HepG2 (cell line): ENCODE measurements around the gene MPV17L2. TPM values are rescaled to one million over a fixed set of nuclear protein-coding genes. Genes with fewer than 3 reads are reported as not detected.

Source experiments
- CHD4 ChIP-seq: fragments of 200-600 bp; sonication (generic); IDR thresholded peaks from 2 replicates; pipeline ENCODE4 v1.7.0; 2017; ENCODE audit warnings: mild to moderate bottlenecking, low read length, borderline replicate concordance
- ELF1 ChIP-seq: sonication (generic); formaldehyde crosslinking; IDR thresholded peaks from 2 replicates; pipeline ENCODE4 v1.4.0; 2020; ENCODE audit warnings: missing genetic modification reagents
- GATAD2A ChIP-seq: IDR thresholded peaks from 2 replicates; pipeline ENCODE4 v1.6.1; 2016
- GFI1 ChIP-seq: sonication (generic); formaldehyde crosslinking; IDR thresholded peaks from 2 replicates; pipeline ENCODE4 v1.5.0; 2020; ENCODE audit warnings: missing genetic modification reagents, mild to moderate bottlenecking, borderline replicate concordance
- HINFP ChIP-seq: sonication (generic); formaldehyde crosslinking; IDR thresholded peaks from 2 replicates; pipeline ENCODE4 v1.4.0; 2020; ENCODE audit warnings: low read depth, mild to moderate bottlenecking, missing genetic modification reagents
- JDP2 ChIP-seq: sonication (generic); formaldehyde crosslinking; IDR thresholded peaks from 2 replicates; pipeline ENCODE4 v1.8.1; 2022; ENCODE audit warnings: missing genetic modification reagents, borderline replicate concordance
- KDM5A ChIP-seq: fragments of 200-600 bp; sonication (generic); IDR thresholded peaks from 2 replicates; pipeline ENCODE4 v1.7.0; 2018; ENCODE audit warnings: antibody characterized with exemption, mild to moderate bottlenecking, low read length, borderline replicate concordance
- KLF13 ChIP-seq: sonication (generic); formaldehyde crosslinking; IDR thresholded peaks from 2 replicates; pipeline ENCODE4 v1.4.0; 2020; ENCODE audit warnings: mild to moderate bottlenecking, missing genetic modification reagents
- MTA1 ChIP-seq: sonication (generic); formaldehyde crosslinking; IDR thresholded peaks from 2 replicates; pipeline ENCODE4 v1.4.0; 2020; ENCODE audit warnings: missing genetic modification reagents, mild to moderate bottlenecking, borderline replicate concordance
- MYC ChIP-seq: sonication (generic); formaldehyde crosslinking; IDR thresholded peaks from 2 replicates; pipeline ENCODE4 v1.9.0; 2021; ENCODE audit warnings: missing genetic modification reagents, borderline replicate concordance
- NFYC ChIP-seq: IDR thresholded peaks from 2 replicates; pipeline ENCODE4 v1.6.1; 2016; ENCODE audit warnings: missing genetic modification reagents, missing compliant biosample characterization
- PAF1 ChIP-seq: IDR thresholded peaks from 2 replicates; pipeline ENCODE4 v1.6.1; 2016; ENCODE audit warnings: missing genetic modification reagents, missing compliant biosample characterization
- RFXAP ChIP-seq: sonication (generic); formaldehyde crosslinking; IDR thresholded peaks from 2 replicates; pipeline ENCODE4 v1.4.0; 2020; ENCODE audit warnings: missing genetic modification reagents, borderline replicate concordance
- RXRA ChIP-seq: sonication (generic); formaldehyde crosslinking; IDR thresholded peaks from 2 replicates; pipeline ENCODE4 v1.5.1; 2020; ENCODE audit warnings: missing genetic modification reagents
- SATB2 ChIP-seq: sonication (generic); formaldehyde crosslinking; IDR thresholded peaks from 2 replicates; pipeline ENCODE4 v1.5.0; 2020; ENCODE audit warnings: missing genetic modification reagents
- SETDB1 ChIP-seq: sonication (generic); formaldehyde crosslinking; IDR thresholded peaks from 2 replicates; pipeline ENCODE4 v1.5.1; 2020; ENCODE audit warnings: missing genetic modification reagents, mild to moderate bottlenecking, borderline replicate concordance
- SRF ChIP-seq: IDR thresholded peaks from 2 replicates; pipeline ENCODE4 v1.6.1; 2011; ENCODE audit warnings: mild to moderate bottlenecking, low read depth, low read length, moderate library complexity
- TGIF2 ChIP-seq: IDR thresholded peaks from 2 replicates; pipeline ENCODE4 v1.6.1; 2016; ENCODE audit warnings: control low read depth, missing compliant biosample characterization
- ZBTB3 ChIP-seq: sonication (generic); formaldehyde crosslinking; IDR thresholded peaks from 2 replicates; pipeline ENCODE4 v1.4.0; 2020; ENCODE audit warnings: low read depth, mild to moderate bottlenecking, moderate library complexity, missing genetic modification reagents, borderline replicate concordance
- ZNF263 ChIP-seq: sonication (generic); formaldehyde crosslinking; IDR thresholded peaks from 2 replicates; pipeline ENCODE4 v1.4.0; 2020; ENCODE audit warnings: missing genetic modification reagents
- ZNF3 ChIP-seq: IDR thresholded peaks from 2 replicates; pipeline ENCODE4 v1.7.0; 2017; ENCODE audit warnings: inconsistent platforms
- ZNF44 ChIP-seq: sonication (generic); formaldehyde crosslinking; IDR thresholded peaks from 2 replicates; pipeline ENCODE4 v1.5.1; 2020; ENCODE audit warnings: mild to moderate bottlenecking, missing genetic modification reagents
- ZNF562 ChIP-seq: sonication (generic); formaldehyde crosslinking; IDR thresholded peaks from 2 replicates; pipeline ENCODE4 v1.8.0; 2022; ENCODE audit warnings: missing genetic modification reagents, borderline replicate concordance
- ZNF670 ChIP-seq: sonication (generic); formaldehyde crosslinking; IDR thresholded peaks from 2 replicates; pipeline ENCODE4 v1.8.0; 2022; ENCODE audit warnings: mild to moderate bottlenecking, missing genetic modification reagents, borderline replicate concordance
- ZNF704 ChIP-seq: sonication (generic); formaldehyde crosslinking; IDR thresholded peaks from 2 replicates; pipeline ENCODE4 v1.8.1; 2023; ENCODE audit warnings: mild to moderate bottlenecking, inconsistent platforms, moderate library complexity, missing genetic modification reagents, borderline replicate concordance
- polyA plus RNA-seq, 8 experiments: library from polyadenylated mRNA; depleted of rRNA in 3 of 8; stranded (reverse) in 7 of 8; unstranded in 1 of 8; fragments of >200 nt; fragmentation: Illumina TruSeq in 4 of 8; extraction: Trizol in 4 of 8; gene quantifications; 2 replicates each; pipeline versions ENCODE4 v1.2.1 to v1.2.3, GENCODE V29; 2011 to 2016; ENCODE audit warnings: low read depth in 4 of 8, missing spikeins in 1 of 8, mixed read lengths in 1 of 8; ENCODE audit not compliant: insufficient read depth in 1 of 8
- total RNA-seq, 5 experiments: library from RNA; depleted of rRNA; stranded (reverse); fragments of >200 nt; fragmentation: Illumina TruSeq; extraction: Trizol; gene quantifications; 2 replicates each; pipeline ENCODE4 v1.2.3, GENCODE V29; 2016; ENCODE audit warnings: low read depth in 1 of 5
- TF ChIP-seq, protein P1 (sequence below): IDR thresholded peaks from 2 replicates; pipeline ENCODE4 v1.6.1; 2012; ENCODE audit warnings: low read depth, low read length, improper control_type of control experiment

Gene MPV17L2
- total and polyA plus RNA-seq, 2 of the 13 experiments (the other 11 are each of a cell fraction or from before 2014, with no cell fraction given) = 13.6 to 16.7 TPM

- no peak for TF ChIP-seq JDP2 (CRISPR knock-in tag)
- TF ChIP-seq RXRA (CRISPR knock-in tag) = no peak; the same call in 1 of the 2 replicates
- TF ChIP-seq RFXAP (CRISPR knock-in tag) = peak; percentile 99
- no peak; the same call in 1 of the 2 replicates for TF ChIP-seq KDM5A
- TF ChIP-seq SRF = no peak
- no peak for TF ChIP-seq PAF1 (CRISPR knock-in tag)
- TF ChIP-seq ZNF44 (CRISPR knock-in tag) = no peak
- no peak for TF ChIP-seq ZBTB3 (CRISPR knock-in tag)
- no peak for TF ChIP-seq ZNF562 (CRISPR knock-in tag)
- TF ChIP-seq ZNF670 = no peak
- TF ChIP-seq ZNF263 (CRISPR knock-in tag) = no peak
- no peak for TF ChIP-seq MTA1
- TF ChIP-seq MYC (CRISPR knock-in tag) = peak; percentile 75
- no peak for TF ChIP-seq SETDB1 (CRISPR knock-in tag)
- no peak for TF ChIP-seq ELF1
- peak; percentile 99 for TF ChIP-seq NFYC
- TF ChIP-seq GATAD2A (CRISPR knock-in tag) = 0 out of 2 replicates have a peak, but pooled peaks have one; percentile 8
- no peak for TF ChIP-seq HINFP (CRISPR knock-in tag)
- no peak for TF ChIP-seq SATB2
- no peak for TF ChIP-seq ZNF704 (CRISPR knock-in tag)
- TF ChIP-seq KLF13 (CRISPR knock-in tag) = no peak
- no peak for TF ChIP-seq ZNF3 (CRISPR knock-in tag)
- TF ChIP-seq, protein P1, sequence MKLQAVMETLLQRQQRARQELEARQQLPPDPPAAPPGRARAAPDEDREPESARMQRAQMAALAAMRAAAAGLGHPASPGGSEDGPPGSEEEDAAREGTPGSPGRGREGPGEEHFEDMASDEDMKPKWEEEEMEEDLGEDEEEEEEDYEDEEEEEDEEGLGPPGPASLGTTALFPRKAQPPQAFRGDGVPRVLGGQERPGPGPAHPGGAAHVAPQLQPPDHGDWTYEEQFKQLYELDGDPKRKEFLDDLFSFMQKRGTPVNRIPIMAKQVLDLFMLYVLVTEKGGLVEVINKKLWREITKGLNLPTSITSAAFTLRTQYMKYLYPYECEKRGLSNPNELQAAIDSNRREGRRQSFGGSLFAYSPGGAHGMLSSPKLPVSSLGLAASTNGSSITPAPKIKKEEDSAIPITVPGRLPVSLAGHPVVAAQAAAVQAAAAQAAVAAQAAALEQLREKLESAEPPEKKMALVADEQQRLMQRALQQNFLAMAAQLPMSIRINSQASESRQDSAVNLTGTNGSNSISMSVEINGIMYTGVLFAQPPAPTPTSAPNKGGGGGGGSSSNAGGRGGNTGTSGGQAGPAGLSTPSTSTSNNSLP = no peak
- TF ChIP-seq CHD4 = no peak
- TF ChIP-seq TGIF2 = no peak
- no peak for TF ChIP-seq GFI1
Measured at GRCh38 chr19:18192673-18193387, at the start of gene MPV17L2 (continued).
